GM23338 (cell line): ENCODE data around the gene C1QL4. TPM values are rescaled to one million over a fixed set of nuclear protein-coding genes. Genes with fewer than 3 reads are reported as not detected.

Source experiments
- ATAC-seq: fragments of 200-7000 bp; cut with Tn5 transposase; 3 replicates; pipeline ENCODE4 v1.9.1; 2020
- DNase-seq: peaks from one replicate; pipeline ENCODE4 v3.0.0-alpha.2; 2015; ENCODE audit warnings: low spot score
- H2AFZ ChIP-seq: fragments of 200-600 bp; sonication (generic); 2 replicates; pipeline ENCODE4 v1.8.0; 2016; ENCODE audit warnings: antibody characterized with exemption, mild to moderate bottlenecking, moderate library complexity
- H3F3A ChIP-seq: fragments of 200-600 bp; sonication (generic); replicated peaks from 2 replicates; pipeline ENCODE4 v1.8.0; 2017; ENCODE audit warnings: antibody characterized with exemption, mixed run types, low read depth
- H3K27ac ChIP-seq: fragments of 200-600 bp; sonication (generic); 2 replicates; pipeline ENCODE4 v1.6.1; 2016; ENCODE audit warnings: low read depth
- H3K27me3 ChIP-seq: fragments of 200-600 bp; sonication (generic); 2 replicates; pipeline ENCODE4 v1.8.0; 2016; ENCODE audit warnings: mild to moderate bottlenecking, mixed run types, moderate library complexity; ENCODE audit not compliant: insufficient read depth
- H3K36me3 ChIP-seq: fragments of 200-600 bp; sonication (generic); 2 replicates; pipeline ENCODE4 v1.8.0; 2016; ENCODE audit warnings: mild to moderate bottlenecking; ENCODE audit not compliant: insufficient read depth
- H3K4me1 ChIP-seq: fragments of 200-600 bp; sonication (generic); 2 replicates; pipeline ENCODE4 v1.8.0; 2016; ENCODE audit warnings: mild to moderate bottlenecking, moderate library complexity; ENCODE audit not compliant: insufficient read depth
- H3K4me2 ChIP-seq: fragments of 200-600 bp; sonication (generic); 2 replicates; pipeline ENCODE4 v1.7.1; 2017; ENCODE audit warnings: mixed run types
- H3K4me3 ChIP-seq: fragments of 200-600 bp; sonication (generic); 2 replicates; pipeline ENCODE4 v1.6.1; 2016; ENCODE audit warnings: mixed run types
- H3K79me2 ChIP-seq: fragments of 200-600 bp; sonication (generic); replicated peaks from 2 replicates; pipeline ENCODE4 v1.8.0; 2017; ENCODE audit warnings: mild to moderate bottlenecking; ENCODE audit not compliant: insufficient read depth
- H3K9me2 ChIP-seq: fragments of 200-600 bp; sonication (generic); 2 replicates; pipeline ENCODE4 v1.8.0; 2017; ENCODE audit not compliant: insufficient read depth
- H4K20me1 ChIP-seq: fragments of 200-600 bp; sonication (generic); replicated peaks from 2 replicates; pipeline ENCODE4 v1.8.0; 2017; ENCODE audit warnings: mild to moderate bottlenecking; ENCODE audit not compliant: insufficient read depth
- H3K27ac Mint-ChIP-seq: 2 replicates; pipeline ENCODE4 v1.8.0; 2020; ENCODE audit warnings: inconsistent platforms, mild to moderate bottlenecking, moderate library complexity, mixed read lengths
- H3K27me3 Mint-ChIP-seq: 3 replicates; pipeline ENCODE4 v1.8.0; 2022; ENCODE audit warnings: low read depth, mild to moderate bottlenecking, moderate library complexity, mixed read lengths, inconsistent platforms; ENCODE audit not compliant: insufficient read depth, poor library complexity
- H3K36me3 Mint-ChIP-seq: 3 replicates; pipeline ENCODE4 v1.8.0; 2021; ENCODE audit warnings: low read depth, mild to moderate bottlenecking, inconsistent platforms, moderate library complexity, mixed read lengths
- H3K4me1 Mint-ChIP-seq: 3 replicates; pipeline ENCODE4 v1.8.0; 2020; ENCODE audit warnings: mild to moderate bottlenecking, inconsistent platforms, mixed read lengths
- H3K4me3 Mint-ChIP-seq: 3 replicates; pipeline ENCODE4 v1.8.0; 2021; ENCODE audit warnings: moderate library complexity, mild to moderate bottlenecking, inconsistent platforms, mixed read lengths
- H3K9me3 Mint-ChIP-seq: 3 replicates; pipeline ENCODE4 v1.8.0; 2020; ENCODE audit warnings: moderate library complexity, mild to moderate bottlenecking, inconsistent platforms, mixed read lengths
- EZH2 ChIP-seq: fragments of 200-600 bp; sonication (generic); IDR thresholded peaks from one replicate; pipeline ENCODE4 v1.8.0; 2017; ENCODE audit warnings: antibody characterized with exemption, mild to moderate bottlenecking, low read depth; ENCODE audit not compliant: unreplicated experiment
- JUNB ChIP-seq: IDR thresholded peaks from one replicate; pipeline ENCODE4 v1.6.1; 2016; ENCODE audit warnings: antibody characterized with exemption; ENCODE audit not compliant: unreplicated experiment
- POLR2AphosphoS5 ChIP-seq: IDR thresholded peaks from 2 replicates; pipeline ENCODE4 v1.6.1; 2016; ENCODE audit warnings: antibody characterized with exemption, low read depth
- STAT1 ChIP-seq: IDR thresholded peaks from one replicate; pipeline ENCODE4 v1.6.1; 2016; ENCODE audit warnings: antibody characterized with exemption; ENCODE audit not compliant: unreplicated experiment
- ZNF114 ChIP-seq: fragments of 250-450 bp; sonication (Bioruptor Pico); IDR thresholded peaks from 2 replicates; pipeline ENCODE4 v1.5.0; 2020; ENCODE audit warnings: mild to moderate bottlenecking, moderate library complexity
- polyA plus RNA-seq: library from polyadenylated mRNA; unstranded; fragments of >200 nt; fragmentation: Nextera tagmentation; extraction: Ambion mirVana; gene quantifications from 2 replicates; pipeline ENCODE4 v1.2.1, GENCODE V29; 2016
- total RNA-seq: library from RNA; depleted of rRNA; stranded (reverse); fragments of >200 nt; shearing (Covaris generic); gene quantifications from 2 replicates; pipeline ENCODE4 v1.2.3, GENCODE V29; 2014
- TF ChIP-seq, protein P1 (sequence below), 2 experiments: fragments of 200-600 bp in 1 of 2; sonication (generic) in 1 of 2; conservative IDR thresholded peaks; 2 replicates each; pipeline versions ENCODE4 v1.5.1 to v1.6.1; 2016 to 2017; ENCODE audit warnings: antibody characterized with exemption in 2 of 2, low read depth in 2 of 2, mild to moderate bottlenecking in 2 of 2, moderate library complexity in 1 of 2
- TF ChIP-seq, protein P2 (sequence below): IDR thresholded peaks from one replicate; pipeline ENCODE4 v1.6.1; 2018; ENCODE audit warnings: antibody characterized with exemption; ENCODE audit not compliant: unreplicated experiment
- TF ChIP-seq, protein P3 (sequence below): IDR thresholded peaks from 2 replicates; pipeline ENCODE4 v1.6.1; 2016; ENCODE audit warnings: antibody characterized with exemption

C1QL4 gene
- total and polyA plus RNA-seq, 2 experiments from 2014 or later, result not detected

DNA sequence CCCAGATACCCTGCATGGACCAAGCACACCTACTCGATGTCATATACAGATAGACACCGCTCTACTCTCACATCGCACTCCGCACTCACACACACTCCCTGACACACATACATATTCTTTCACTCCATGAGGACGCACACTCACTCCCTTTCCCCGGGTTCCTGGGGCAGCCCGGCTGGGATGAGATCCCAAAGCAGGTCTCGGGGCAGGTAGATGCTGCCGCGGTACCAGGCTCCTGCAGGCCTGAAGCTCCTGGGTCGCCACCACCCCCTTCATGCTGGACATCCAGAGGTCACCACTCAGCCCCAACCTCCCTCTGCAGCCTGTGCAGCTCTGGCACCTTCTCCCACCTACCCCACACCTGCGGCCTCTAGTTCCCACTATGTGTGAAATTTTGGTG, 2.3 kb downstream of the C1QL4 start:
- H3K4me2 ChIP-seq, result no peak overlapping the region
- H3K4me3 ChIP-seq, result no peak overlapping the region
- Mint-ChIP-seq H3K4me3 (0 out of 3 replicates have a peak overlapping the region, but pooled peaks have one; percentile 2), H3K27ac (no peak overlapping the region), H3K4me1 (peaks cover 52% of the 10 kb centered on the region), H3K9me3 (peaks cover 5% of the 10 kb centered on the region; the same call in 2 of the 3 replicates), H3K27me3 (peaks cover 89% of the 10 kb centered on the region), H3K36me3 (peaks cover 16% of the 10 kb centered on the region)
- no peak for DNase-seq
- peaks cover 33% of the 10 kb centered on the region for H3F3A ChIP-seq
- no peak for ATAC-seq
- peaks cover 14% of the 10 kb centered on the region for H4K20me1 ChIP-seq
- no peak overlapping the region for H2AFZ ChIP-seq
- H3K27ac ChIP-seq, result no peak overlapping the region
- no peaks in the 10 kb centered on the region for H3K36me3 ChIP-seq
- TF ChIP-seq, protein P1, sequence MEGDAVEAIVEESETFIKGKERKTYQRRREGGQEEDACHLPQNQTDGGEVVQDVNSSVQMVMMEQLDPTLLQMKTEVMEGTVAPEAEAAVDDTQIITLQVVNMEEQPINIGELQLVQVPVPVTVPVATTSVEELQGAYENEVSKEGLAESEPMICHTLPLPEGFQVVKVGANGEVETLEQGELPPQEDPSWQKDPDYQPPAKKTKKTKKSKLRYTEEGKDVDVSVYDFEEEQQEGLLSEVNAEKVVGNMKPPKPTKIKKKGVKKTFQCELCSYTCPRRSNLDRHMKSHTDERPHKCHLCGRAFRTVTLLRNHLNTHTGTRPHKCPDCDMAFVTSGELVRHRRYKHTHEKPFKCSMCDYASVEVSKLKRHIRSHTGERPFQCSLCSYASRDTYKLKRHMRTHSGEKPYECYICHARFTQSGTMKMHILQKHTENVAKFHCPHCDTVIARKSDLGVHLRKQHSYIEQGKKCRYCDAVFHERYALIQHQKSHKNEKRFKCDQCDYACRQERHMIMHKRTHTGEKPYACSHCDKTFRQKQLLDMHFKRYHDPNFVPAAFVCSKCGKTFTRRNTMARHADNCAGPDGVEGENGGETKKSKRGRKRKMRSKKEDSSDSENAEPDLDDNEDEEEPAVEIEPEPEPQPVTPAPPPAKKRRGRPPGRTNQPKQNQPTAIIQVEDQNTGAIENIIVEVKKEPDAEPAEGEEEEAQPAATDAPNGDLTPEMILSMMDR (conservative IDR thresholded peaks at IDR 0.05; ENCODE audit: low read depth in 2 of 2), result no peak
- TF ChIP-seq STAT1 (no peak), POLR2AphosphoS5 (no peak), EZH2 (peak; percentile 80), JUNB (no peak), ZNF114 (CRISPR knock-in tag) (no peak)
- TF ChIP-seq, protein P2, sequence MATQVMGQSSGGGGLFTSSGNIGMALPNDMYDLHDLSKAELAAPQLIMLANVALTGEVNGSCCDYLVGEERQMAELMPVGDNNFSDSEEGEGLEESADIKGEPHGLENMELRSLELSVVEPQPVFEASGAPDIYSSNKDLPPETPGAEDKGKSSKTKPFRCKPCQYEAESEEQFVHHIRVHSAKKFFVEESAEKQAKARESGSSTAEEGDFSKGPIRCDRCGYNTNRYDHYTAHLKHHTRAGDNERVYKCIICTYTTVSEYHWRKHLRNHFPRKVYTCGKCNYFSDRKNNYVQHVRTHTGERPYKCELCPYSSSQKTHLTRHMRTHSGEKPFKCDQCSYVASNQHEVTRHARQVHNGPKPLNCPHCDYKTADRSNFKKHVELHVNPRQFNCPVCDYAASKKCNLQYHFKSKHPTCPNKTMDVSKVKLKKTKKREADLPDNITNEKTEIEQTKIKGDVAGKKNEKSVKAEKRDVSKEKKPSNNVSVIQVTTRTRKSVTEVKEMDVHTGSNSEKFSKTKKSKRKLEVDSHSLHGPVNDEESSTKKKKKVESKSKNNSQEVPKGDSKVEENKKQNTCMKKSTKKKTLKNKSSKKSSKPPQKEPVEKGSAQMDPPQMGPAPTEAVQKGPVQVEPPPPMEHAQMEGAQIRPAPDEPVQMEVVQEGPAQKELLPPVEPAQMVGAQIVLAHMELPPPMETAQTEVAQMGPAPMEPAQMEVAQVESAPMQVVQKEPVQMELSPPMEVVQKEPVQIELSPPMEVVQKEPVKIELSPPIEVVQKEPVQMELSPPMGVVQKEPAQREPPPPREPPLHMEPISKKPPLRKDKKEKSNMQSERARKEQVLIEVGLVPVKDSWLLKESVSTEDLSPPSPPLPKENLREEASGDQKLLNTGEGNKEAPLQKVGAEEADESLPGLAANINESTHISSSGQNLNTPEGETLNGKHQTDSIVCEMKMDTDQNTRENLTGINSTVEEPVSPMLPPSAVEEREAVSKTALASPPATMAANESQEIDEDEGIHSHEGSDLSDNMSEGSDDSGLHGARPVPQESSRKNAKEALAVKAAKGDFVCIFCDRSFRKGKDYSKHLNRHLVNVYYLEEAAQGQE, result no peak
- TF ChIP-seq, protein P3, sequence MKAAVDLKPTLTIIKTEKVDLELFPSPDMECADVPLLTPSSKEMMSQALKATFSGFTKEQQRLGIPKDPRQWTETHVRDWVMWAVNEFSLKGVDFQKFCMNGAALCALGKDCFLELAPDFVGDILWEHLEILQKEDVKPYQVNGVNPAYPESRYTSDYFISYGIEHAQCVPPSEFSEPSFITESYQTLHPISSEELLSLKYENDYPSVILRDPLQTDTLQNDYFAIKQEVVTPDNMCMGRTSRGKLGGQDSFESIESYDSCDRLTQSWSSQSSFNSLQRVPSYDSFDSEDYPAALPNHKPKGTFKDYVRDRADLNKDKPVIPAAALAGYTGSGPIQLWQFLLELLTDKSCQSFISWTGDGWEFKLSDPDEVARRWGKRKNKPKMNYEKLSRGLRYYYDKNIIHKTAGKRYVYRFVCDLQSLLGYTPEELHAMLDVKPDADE, result no peak
- H3K79me2 ChIP-seq, result no peaks in the 10 kb centered on the region
- H3K4me1 ChIP-seq, result peaks cover 32% of the 10 kb centered on the region
- no peaks in the 10 kb centered on the region for H3K9me2 ChIP-seq
- H3K27me3 ChIP-seq, result peaks cover 87% of the 10 kb centered on the region

DNA sequence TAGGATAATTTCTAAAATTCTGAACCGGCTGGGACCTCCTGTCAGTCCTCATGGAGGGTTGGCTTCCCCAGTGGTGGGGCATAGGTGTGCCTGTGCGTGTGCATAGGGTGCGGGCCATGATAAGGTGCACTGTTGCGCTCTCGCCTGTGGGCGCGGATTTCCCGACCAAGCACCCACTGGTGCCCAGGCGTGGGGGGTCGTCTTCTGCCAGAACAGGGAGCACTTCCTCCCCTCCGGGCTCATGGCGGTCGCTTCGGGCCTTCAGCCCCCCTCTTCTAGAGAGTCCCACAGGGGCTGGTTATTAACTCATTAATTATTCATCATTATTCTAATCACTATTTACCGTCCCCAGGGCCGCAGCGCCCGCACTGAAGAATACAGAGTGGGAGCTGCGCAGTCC, 2.8 kb downstream of the C1QL4 start:
- no peaks in the 10 kb centered on the region for H3K79me2 ChIP-seq
- peaks cover 31% of the 10 kb centered on the region for H3F3A ChIP-seq
- H3K27ac ChIP-seq, result no peak overlapping the region
- no peaks in the 10 kb centered on the region for H3K9me2 ChIP-seq
- no peak for ATAC-seq
- H3K4me2 ChIP-seq, result no peak overlapping the region
- peaks cover 18% of the 10 kb centered on the region for H3K36me3 Mint-ChIP-seq
- TF ChIP-seq POLR2AphosphoS5 (no peak), EZH2 (peak; percentile 0)
- H3K27me3 Mint-ChIP-seq, result peaks cover 84% of the 10 kb centered on the region
- no peaks in the 10 kb centered on the region for H3K36me3 ChIP-seq
- no peak overlapping the region for H2AFZ ChIP-seq
- peaks cover 14% of the 10 kb centered on the region for H4K20me1 ChIP-seq
- H3K27ac Mint-ChIP-seq, result no peak overlapping the region
- H3K9me3 Mint-ChIP-seq, result peaks cover 5% of the 10 kb centered on the region; the same call in 2 of the 3 replicates
- peaks cover 27% of the 10 kb centered on the region for H3K4me1 ChIP-seq
- no peak overlapping the region for H3K4me3 ChIP-seq
- peaks cover 48% of the 10 kb centered on the region for H3K4me1 Mint-ChIP-seq
- H3K4me3 Mint-ChIP-seq, result 0 out of 3 replicates have a peak overlapping the region, but pooled peaks have one; percentile 2
- no peak for DNase-seq
- peaks cover 83% of the 10 kb centered on the region for H3K27me3 ChIP-seq
